H9 (cell line): Measurements from ENCODE around the gene C17orf75. TPM values are rescaled to one million over a fixed set of nuclear protein-coding genes. Genes with fewer than 3 reads are reported as not detected.

Experiments
- DNase-seq: peaks from one replicate; pipeline ENCODE4 v3.0.0-alpha.2; 2017
- H2AFZ ChIP-seq: one replicate; pipeline ENCODE4 v1.6.1; 2013; ENCODE audit warnings: mild to moderate bottlenecking, low read length, control low read depth, moderate library complexity
- H2AK5ac ChIP-seq: 2 replicates; pipeline ENCODE4 v1.6.1; 2013; ENCODE audit warnings: low read length, control low read depth, mixed read lengths; ENCODE audit not compliant: insufficient read length
- H2BK120ac ChIP-seq: one replicate; pipeline ENCODE4 v1.6.1; 2013; ENCODE audit warnings: low read depth, mild to moderate bottlenecking, low read length, control low read depth, inconsistent platforms; ENCODE audit not compliant: poor library complexity, severe bottlenecking
- H2BK12ac ChIP-seq: 2 replicates; pipeline ENCODE4 v1.6.1; 2013; ENCODE audit warnings: low read length, control low read depth, mixed read lengths, low read depth; ENCODE audit not compliant: insufficient read length
- H2BK15ac ChIP-seq: 2 replicates; pipeline ENCODE4 v1.6.1; 2013; ENCODE audit warnings: low read depth, low read length, control low read depth
- H2BK20ac ChIP-seq: one replicate; pipeline ENCODE4 v1.6.1; 2013; ENCODE audit warnings: low read depth, mild to moderate bottlenecking, low read length, control low read depth, inconsistent platforms; ENCODE audit not compliant: poor library complexity, severe bottlenecking
- H2BK5ac ChIP-seq: 2 replicates; pipeline ENCODE4 v1.6.1; 2013; ENCODE audit warnings: low read length, control low read depth, mixed read lengths; ENCODE audit not compliant: insufficient read length
- H3K14ac ChIP-seq: 2 replicates; pipeline ENCODE4 v1.6.1; 2013; ENCODE audit warnings: low read length, control low read depth; ENCODE audit not compliant: insufficient read depth
- H3K18ac ChIP-seq: 2 replicates; pipeline ENCODE4 v1.6.1; 2013; ENCODE audit warnings: low read depth, mild to moderate bottlenecking, mixed read lengths, low read length, control low read depth; ENCODE audit not compliant: insufficient read length
- H3K23ac ChIP-seq: 2 replicates; pipeline ENCODE4 v1.6.1; 2013; ENCODE audit warnings: low read length, control low read depth, mixed read lengths, low read depth; ENCODE audit not compliant: insufficient read length
- H3K23me2 ChIP-seq: 2 replicates; pipeline ENCODE4 v1.6.1; 2013; ENCODE audit warnings: low read depth, mild to moderate bottlenecking, mixed read lengths, low read length, control low read depth; ENCODE audit not compliant: insufficient read length, poor library complexity, severe bottlenecking
- H3K27ac ChIP-seq: 2 replicates; pipeline ENCODE4 v1.5.1; 2013; ENCODE audit warnings: low read length, control low read depth, mixed read lengths, low read depth; ENCODE audit not compliant: insufficient read length
- H3K27me3 ChIP-seq: 2 replicates; pipeline ENCODE4 v1.6.1; 2013; ENCODE audit warnings: low read length, control low read depth, inconsistent platforms; ENCODE audit not compliant: insufficient read depth
- H3K4ac ChIP-seq: 2 replicates; pipeline ENCODE4 v1.6.1; 2013; ENCODE audit warnings: low read depth, mild to moderate bottlenecking, control low read depth, inconsistent platforms, low read length, moderate library complexity
- H3K4me1 ChIP-seq: 2 replicates; pipeline ENCODE4 v1.6.1; 2013; ENCODE audit warnings: low read length, control low read depth, inconsistent platforms; ENCODE audit not compliant: insufficient read depth
- H3K4me2 ChIP-seq: 2 replicates; pipeline ENCODE4 v1.6.1; 2013; ENCODE audit warnings: low read length, control low read depth, mixed read lengths; ENCODE audit not compliant: insufficient read length, insufficient read depth
- H3K56ac ChIP-seq: 2 replicates; pipeline ENCODE4 v1.6.1; 2013; ENCODE audit warnings: low read depth, mild to moderate bottlenecking, mixed read lengths, low read length, control low read depth; ENCODE audit not compliant: insufficient read length
- H3K79me1 ChIP-seq: 2 replicates; pipeline ENCODE4 v1.6.1; 2013; ENCODE audit warnings: low read depth, mild to moderate bottlenecking, moderate library complexity, low read length, control low read depth, inconsistent platforms; ENCODE audit not compliant: insufficient read depth, poor library complexity, severe bottlenecking
- H3K79me2 ChIP-seq: 2 replicates; pipeline ENCODE4 v1.6.1; 2013; ENCODE audit warnings: low read length, control low read depth, inconsistent platforms; ENCODE audit not compliant: insufficient read depth
- H3K9ac ChIP-seq: 2 replicates; pipeline ENCODE4 v1.6.1; 2013; ENCODE audit warnings: low read length, control low read depth, mixed read lengths; ENCODE audit not compliant: insufficient read length; ENCODE audit errors: extremely low read depth
- H3K9me3 ChIP-seq: one replicate; pipeline ENCODE4 v1.6.1; 2013; ENCODE audit warnings: low read depth, low read length, inconsistent platforms; ENCODE audit not compliant: control insufficient read depth
- H3T11ph ChIP-seq: one replicate; pipeline ENCODE4 v1.6.1; 2013; ENCODE audit warnings: mild to moderate bottlenecking, low read length, control low read depth, inconsistent platforms
- H4K20me1 ChIP-seq: one replicate; pipeline ENCODE4 v1.6.1; 2013; ENCODE audit not compliant: control insufficient read depth, insufficient read length, insufficient read depth
- H4K5ac ChIP-seq: 2 replicates; pipeline ENCODE4 v1.6.1; 2013; ENCODE audit warnings: low read depth, mild to moderate bottlenecking, mixed read lengths, low read length, control low read depth; ENCODE audit not compliant: insufficient read length
- H4K8ac ChIP-seq: replicated peaks from 2 replicates; pipeline ENCODE4 v1.6.1; 2013; ENCODE audit warnings: low read length, control low read depth, mixed read lengths, low read depth; ENCODE audit not compliant: insufficient read length
- H4K91ac ChIP-seq: 2 replicates; pipeline ENCODE4 v1.6.1; 2013; ENCODE audit warnings: low read depth, mild to moderate bottlenecking, moderate library complexity, mixed read lengths, low read length, control low read depth; ENCODE audit not compliant: insufficient read length
- H3K27ac Mint-ChIP-seq, 3 experiments: 2 replicates in 2 of 3; 3 replicates in 1 of 3; pipeline ENCODE4 v1.8.0; 2020 to 2021; ENCODE audit warnings: mixed read lengths in 3 of 3, mild to moderate bottlenecking in 1 of 3, moderate library complexity in 1 of 3
- H3K27me3 Mint-ChIP-seq: 2 replicates; pipeline ENCODE4 v1.8.0; 2021; ENCODE audit warnings: low read depth, mild to moderate bottlenecking, moderate library complexity, mixed read lengths
- H3K36me3 Mint-ChIP-seq, 3 experiments: 2 replicates in 2 of 3; 3 replicates in 1 of 3; pipeline ENCODE4 v1.8.0; 2020 to 2021; ENCODE audit warnings: low read depth in 3 of 3, mixed read lengths in 3 of 3; ENCODE audit not compliant: insufficient read depth in 1 of 3
- H3K4me1 Mint-ChIP-seq, 2 experiments: 2 replicates each; pipeline ENCODE4 v1.8.0; 2020; ENCODE audit warnings: mixed read lengths in 2 of 2
- H3K4me3 Mint-ChIP-seq, 2 experiments: 2 replicates in 1 of 2; 3 replicates in 1 of 2; pipeline ENCODE4 v1.8.0; 2020 to 2021; ENCODE audit warnings: mild to moderate bottlenecking in 2 of 2, mixed read lengths in 2 of 2, moderate library complexity in 1 of 2
- H3K9me3 Mint-ChIP-seq, 2 experiments: 2 replicates in 1 of 2; 3 replicates in 1 of 2; pipeline ENCODE4 v1.8.0; 2020; ENCODE audit warnings: mild to moderate bottlenecking in 2 of 2, mixed read lengths in 2 of 2, moderate library complexity in 1 of 2
- CTCF ChIP-seq: fragments of 200-600 bp; sonication (generic); conservative IDR thresholded peaks from 3 replicates; pipeline ENCODE4 v1.8.0; 2021; ENCODE audit warnings: antibody characterized with exemption, mild to moderate bottlenecking
- WGBS: extraction: QIAGEN DNeasy Blood & Tissue Kit; methylation state at CpG from one replicate; pipeline ENCODE4 v1.1.7; 2013; ENCODE audit warnings: missing lambda C conversion rate, low lambda C conversion rate, mixed read lengths; ENCODE audit not compliant: insufficient read length; ENCODE audit errors: extremely low coverage; 5-methylcytosine and 5-hydroxymethylcytosine counted together
- total RNA-seq: library from RNA; stranded (reverse); gene quantifications from 2 replicates; pipeline ENCODE4 v1.2.1, GENCODE V29; 2021

C17orf75 gene
- total RNA-seq, 1 experiment from 2014 or later, result 40.4 TPM

- Histone ChIP-seq H3K27ac (no peak overlapping the region), H4K8ac (no peak overlapping the region), H2BK120ac (no peak overlapping the region), H3K79me2 (no peaks in the 10 kb centered on the region), H3K56ac (no peak overlapping the region), H4K91ac (no peak overlapping the region), H2BK5ac (no peak overlapping the region), H4K20me1 (no peaks in the 10 kb centered on the region), H3K23me2 (no peaks in the 10 kb centered on the region), H2AFZ (no peak overlapping the region), H4K5ac (no peak overlapping the region), H3K9me3 (no peaks in the 10 kb centered on the region), H2AK5ac (no peak overlapping the region), H3K23ac (no peak overlapping the region), H2BK15ac (no peak overlapping the region), H2BK12ac (no peak overlapping the region), H3K9ac (no peak overlapping the region), H3K79me1 (no peaks in the 10 kb centered on the region), H3T11ph (no peak overlapping the region), H3K27me3 (no peaks in the 10 kb centered on the region), H3K18ac (no peak overlapping the region), H3K4ac (no peak overlapping the region), H3K14ac (no peak overlapping the region), H3K4me2 (no peak overlapping the region), H3K4me1 (peaks cover 11% of the 10 kb centered on the region; the same call in 1 of the 2 replicates), H2BK20ac (no peak overlapping the region)
- peaks cover 59 to 75% of the 10 kb centered on the region in 2 experiments for H3K4me1 Mint-ChIP-seq
- H3K27ac Mint-ChIP-seq, result peak overlapping the region; percentile 76 to 100 (median 98)
- H3K36me3 Mint-ChIP-seq, result peaks cover 0 to 12% (median 2%) of the 10 kb centered on the region in 3 experiments; a peak in 3 of 7 replicates
- no peaks in the 10 kb centered on the region; a peak in 1 of 5 replicates for H3K9me3 Mint-ChIP-seq
- peak overlapping the region in 1 of 2 experiments; percentile 36; a peak in 2 of 5 replicates for H3K4me3 Mint-ChIP-seq
- peak; percentile 69 for DNase-seq
- H3K27me3 Mint-ChIP-seq, result no peaks in the 10 kb centered on the region; the same call in none of the 2 replicates
- WGBS, result no CpG with 5 or more reads among the region's 9 CpGs
- TF ChIP-seq CTCF, result no peak
Measured at GRCh38 chr17:32289471-32290070, 52.4 kb downstream of the C17orf75 start.
